ENCODE results near the gene ITFG1.
"Not testable (repeated sequence)": the region's sequence is repeated elsewhere in the genome, so short reads cannot be mapped to it uniquely, and the experiment has no call there.

ITFG1 gene

GRCh38 chr16:47413041-47413440 lies 47.8 kb downstream of the ITFG1 start:
- DNase-seq (ENCODE audit: low read depth): no peak

DNA sequence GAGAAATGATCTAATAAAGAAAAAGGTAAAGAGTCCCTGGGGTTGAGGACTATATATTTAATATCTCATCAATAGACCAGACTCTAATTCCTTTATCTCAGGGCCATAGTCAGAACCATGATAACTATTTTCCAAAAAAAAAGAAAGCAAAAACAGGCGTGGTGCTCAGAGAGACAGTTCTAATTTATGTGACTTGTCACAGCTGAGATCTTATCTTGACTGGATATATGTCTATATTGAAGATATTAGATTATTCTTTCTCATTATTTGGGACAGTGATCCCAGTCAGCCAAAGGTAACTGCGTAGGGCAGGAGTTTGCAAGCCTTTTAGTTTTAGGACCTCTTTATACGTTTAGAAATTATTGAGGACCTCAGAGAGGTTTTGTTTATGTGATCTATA lies 52.4 kb downstream of the ITFG1 start:
- DNase-seq (ENCODE audit: low read depth): no peak

DNA sequence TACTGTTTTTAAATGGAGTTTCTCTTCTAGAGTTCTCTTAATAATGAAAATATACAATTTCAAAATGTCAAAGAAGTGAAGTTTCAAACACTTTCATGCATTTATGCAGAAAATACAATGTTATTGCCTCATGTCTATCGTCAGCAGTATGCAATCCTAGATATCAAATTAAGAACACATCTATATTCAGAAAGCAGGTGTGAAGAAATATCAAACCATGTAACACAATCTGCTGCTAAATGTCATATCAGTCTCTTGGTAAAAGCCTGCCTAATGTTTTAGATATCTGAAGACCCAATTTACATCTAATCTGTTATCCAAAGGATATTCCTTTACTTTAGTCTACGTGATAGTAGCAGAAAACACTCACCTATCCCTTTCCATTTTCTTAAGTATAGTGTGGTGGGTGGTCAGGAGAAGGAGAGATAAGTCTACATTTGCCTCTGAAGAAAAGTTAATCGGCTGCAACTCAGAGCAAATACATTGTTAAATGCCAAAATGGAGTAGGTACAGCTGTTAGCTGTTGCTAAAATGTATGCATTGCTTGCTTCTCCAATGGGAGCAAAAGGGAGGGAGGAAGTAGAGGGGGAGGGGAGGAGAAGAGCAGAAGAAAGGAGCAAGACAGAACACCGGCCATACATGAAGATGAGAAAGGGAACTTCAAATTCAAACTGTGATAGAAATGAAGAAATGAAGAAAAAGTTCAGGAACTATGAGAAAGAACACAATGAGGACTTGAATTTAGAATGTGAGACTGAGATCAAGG lies 64.9 kb downstream of the ITFG1 start:
- DNase-seq (ENCODE audit: low read depth): no peak

GRCh38 chr16:47392081-47392480 lies 68.8 kb downstream of the ITFG1 start:
- DNase-seq (ENCODE audit: low read depth): no peak

DNA sequence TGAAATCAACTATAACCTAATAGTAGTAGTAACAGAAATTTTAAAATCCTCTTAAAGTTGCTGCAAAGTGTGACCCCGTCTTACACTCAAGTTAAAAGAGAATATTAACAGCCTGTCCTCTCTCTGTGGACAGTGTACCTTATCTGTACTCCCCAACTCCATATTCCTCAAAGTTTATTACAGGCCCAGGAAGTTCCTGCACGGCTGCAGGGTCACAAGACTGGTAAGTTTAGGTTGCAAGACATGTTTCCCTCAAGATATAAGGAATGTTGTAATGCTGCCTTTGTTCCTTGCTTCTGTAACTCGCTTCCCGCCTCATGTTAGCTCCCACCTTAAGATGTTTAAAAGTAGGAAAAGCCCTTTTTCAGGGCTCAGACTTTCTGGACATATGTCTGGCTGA lies 72.2 kb downstream of the ITFG1 start:
- DNase-seq (ENCODE audit: low read depth): no peak

GRCh38 chr16:47387026-47387734 lies 73.7 kb downstream of the ITFG1 start:
- no peak for DNase-seq (ENCODE audit: low read depth)

GRCh38 chr16:47386201-47386718 lies 74.6 kb downstream of the ITFG1 start:
- DNase-seq (ENCODE audit: low read depth): no peak

DNA sequence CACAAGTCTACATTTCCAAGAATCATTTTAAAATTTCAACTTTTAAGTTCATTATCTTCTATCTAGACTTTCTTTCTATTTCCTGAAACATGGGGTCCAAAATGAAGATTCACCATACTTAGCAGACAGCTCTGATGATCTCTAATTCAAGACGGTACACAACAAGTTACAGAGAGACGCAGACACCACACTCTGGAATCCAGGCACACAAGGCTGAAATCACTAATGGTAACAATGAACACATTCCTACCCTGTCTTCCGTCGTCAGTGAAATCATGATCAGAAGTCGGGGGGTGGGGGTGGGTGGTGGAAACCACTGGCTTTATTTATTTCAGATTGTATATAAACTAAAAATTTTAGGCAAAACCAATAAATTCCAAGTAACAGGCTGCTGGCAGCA lies 78.5 kb downstream of the ITFG1 start:
- DNase-seq (ENCODE audit: low read depth): no peak

DNA sequence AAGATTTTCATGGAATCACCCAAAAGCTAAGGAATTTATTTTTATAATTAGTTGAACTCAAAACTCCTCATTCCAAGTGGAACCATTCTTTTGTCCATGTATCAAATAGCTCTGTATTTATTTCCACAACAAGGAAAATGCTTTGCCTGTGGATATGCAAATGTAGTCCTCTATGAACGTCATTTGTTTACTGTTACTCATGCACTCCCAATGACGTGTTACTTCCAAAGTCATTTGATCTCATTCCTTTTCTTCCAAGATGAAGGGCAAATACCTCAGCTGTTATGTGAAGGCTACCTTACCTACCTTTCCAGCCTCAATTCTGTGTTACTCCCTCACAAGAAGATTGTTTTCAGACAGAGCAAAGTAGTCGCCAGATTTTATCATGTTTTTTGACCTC lies 83.7 kb downstream of the ITFG1 start:
- no peak for DNase-seq (ENCODE audit: low read depth)

GRCh38 chr16:47375423-47375822 lies 85.4 kb downstream of the ITFG1 start:
- no peak for DNase-seq (ENCODE audit: low read depth)

DNA sequence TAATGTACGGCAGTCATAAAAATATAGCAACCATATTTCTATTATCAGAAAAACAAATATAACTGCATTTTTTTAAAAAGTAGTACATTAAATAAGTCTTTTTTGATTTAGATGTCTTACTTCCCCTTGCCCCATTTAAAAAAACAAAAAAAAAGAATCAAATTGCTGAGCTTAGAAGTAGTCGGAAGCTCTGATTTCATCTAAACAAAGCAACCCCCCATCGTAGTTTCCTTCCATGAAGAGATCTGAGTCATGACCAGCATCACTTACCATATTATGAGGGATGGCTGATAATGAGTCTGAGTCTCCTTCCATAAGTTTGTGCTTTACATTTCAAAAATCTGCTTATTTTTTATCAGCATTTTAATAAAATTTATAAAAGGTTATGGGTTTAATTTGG lies 86.2 kb downstream of the ITFG1 start:
- no peak for DNase-seq (ENCODE audit: low read depth)

- DNase-seq (ENCODE audit: low read depth): no peak
Measured at GRCh38 chr16:47371271-47372014, 89.4 kb downstream of the ITFG1 start.

- no peak for DNase-seq (ENCODE audit: low read depth)
Measured at GRCh38 chr16:47370536-47370935, 90.3 kb downstream of the ITFG1 start.

GRCh38 chr16:47366228-47366627 lies 94.6 kb downstream of the ITFG1 start:
- no peak for DNase-seq (ENCODE audit: low read depth)

DNA sequence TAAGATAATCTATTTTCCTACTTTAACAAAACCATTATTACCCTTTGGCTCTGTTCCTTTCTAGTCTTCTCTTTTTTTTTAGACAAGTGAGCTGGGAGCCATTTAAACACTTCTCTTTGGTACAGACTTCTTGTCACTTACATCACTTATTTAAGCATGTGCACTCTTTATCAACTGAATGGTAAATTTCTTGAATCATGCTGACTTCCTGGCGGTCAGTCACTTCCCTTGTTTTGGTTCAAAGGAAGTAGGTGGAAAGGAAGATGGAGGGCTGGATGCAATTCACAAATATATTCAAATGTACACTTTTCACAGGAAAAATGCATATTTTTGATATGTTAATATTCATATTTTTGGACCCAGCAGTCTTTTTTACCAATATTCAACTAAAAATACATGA lies 97.1 kb downstream of the ITFG1 start:
- DNase-seq (ENCODE audit: low read depth): no peak

DNA sequence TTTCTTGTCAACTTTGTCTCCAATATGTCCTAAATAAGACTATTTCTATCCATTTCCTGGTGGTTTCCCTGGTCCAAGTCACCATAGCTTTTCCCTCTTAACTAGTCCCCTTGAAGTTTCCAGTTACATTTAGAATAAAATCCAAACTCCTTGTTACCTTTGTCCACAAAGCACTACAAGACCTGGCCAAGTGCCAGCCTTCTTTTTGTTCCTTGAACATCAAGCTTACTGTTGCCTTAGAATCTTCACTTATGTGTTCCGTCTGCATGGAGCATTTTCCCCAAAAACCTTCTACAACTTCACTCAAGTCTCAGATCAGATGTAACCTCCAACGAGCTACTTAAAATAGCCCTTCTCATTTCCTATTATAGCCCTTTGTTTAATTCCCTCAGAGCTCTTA lies 101.4 kb downstream of the ITFG1 start:
- no peak for DNase-seq (ENCODE audit: low read depth)

- DNase-seq (ENCODE audit: low read depth): no peak
Measured at GRCh38 chr16:47358816-47359215, 102.0 kb downstream of the ITFG1 start.

- not testable (repeated sequence) for DNase-seq (ENCODE audit: low read depth)
Measured at GRCh38 chr16:47349029-47349428, 111.8 kb downstream of the ITFG1 start.

DNA sequence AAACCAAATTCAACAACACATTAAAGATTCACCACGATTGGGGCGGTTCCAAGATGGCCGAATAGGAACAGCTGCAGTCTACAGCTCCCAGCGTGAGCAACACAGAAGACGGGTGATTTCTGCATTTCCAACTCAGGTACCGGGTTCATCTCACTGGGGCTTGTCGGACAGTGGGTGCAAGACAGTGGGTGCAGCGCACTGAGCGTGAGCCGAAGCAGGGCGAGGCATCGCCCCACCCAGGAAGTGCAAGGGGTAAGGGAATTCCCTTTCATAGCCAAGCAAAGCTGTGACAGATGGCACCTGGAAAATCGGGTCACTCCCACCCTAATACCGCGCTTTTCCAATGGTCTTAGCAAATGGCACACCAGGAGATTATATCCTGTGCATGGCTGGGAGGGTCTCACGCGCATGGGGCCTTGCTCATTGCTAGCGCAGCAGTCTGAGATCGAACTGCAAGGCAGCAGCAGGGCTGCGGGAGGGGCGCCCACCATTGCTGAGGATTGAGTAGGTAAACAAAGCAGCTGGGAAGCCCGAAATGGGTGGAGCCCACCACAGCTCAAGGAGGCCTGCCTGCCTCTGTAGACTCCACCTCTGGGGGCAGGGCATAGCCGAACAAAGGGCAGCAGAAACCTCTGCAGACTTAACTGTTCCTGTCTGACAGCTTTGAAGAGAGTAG lies 113.7 kb downstream of the ITFG1 start:
- not testable (repeated sequence) for DNase-seq (ENCODE audit: low read depth)

DNA sequence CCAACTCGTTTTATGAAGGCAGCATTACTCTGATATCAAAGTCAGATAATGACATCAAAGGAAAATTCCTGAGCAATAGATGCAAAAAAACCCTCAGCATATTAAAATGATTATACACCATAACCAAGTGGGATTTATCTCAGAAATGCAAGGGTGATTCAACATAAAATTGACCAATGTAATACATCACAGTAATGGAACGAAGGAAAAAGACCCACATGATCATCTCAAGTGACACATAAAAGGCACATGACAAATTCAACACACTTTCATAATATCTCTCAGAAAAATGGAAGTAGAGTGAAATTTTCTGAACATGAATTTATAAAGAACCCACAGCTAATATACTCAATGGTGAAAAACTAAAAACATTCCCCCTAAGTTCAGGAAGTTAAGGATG lies 118.8 kb downstream of the ITFG1 start:
- no peak for DNase-seq (ENCODE audit: low read depth)

GRCh38 chr16:47330562-47330961 lies 130.3 kb downstream of the ITFG1 start:
- DNase-seq (ENCODE audit: low read depth): not testable (repeated sequence)

DNA sequence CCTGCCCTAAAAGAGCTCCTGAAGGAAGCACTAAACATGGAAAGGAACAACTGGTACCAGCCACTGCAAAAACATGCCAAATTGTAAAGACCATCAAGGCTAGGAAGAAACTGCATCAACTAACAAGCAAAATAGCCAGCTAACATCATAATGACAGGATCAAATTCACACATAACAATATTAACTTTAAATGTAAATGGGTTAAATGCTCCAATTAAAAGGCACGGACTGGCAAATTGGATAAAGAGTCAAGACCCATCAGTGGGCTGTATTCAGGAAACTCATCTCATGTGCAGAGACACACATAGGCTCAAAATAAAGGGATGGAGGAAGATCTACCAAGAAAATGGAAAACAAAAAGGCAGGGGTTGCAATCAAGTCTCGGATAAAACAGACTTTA lies 136.6 kb downstream of the ITFG1 start:
- DNase-seq (ENCODE audit: low read depth): not testable (repeated sequence)
